Measurements from ENCODE around the gene CMKLR1.

The CMKLR1 gene

GRCh38 chr12:108299980-108300696, 39.0 kb downstream of the CMKLR1 start:
- DNase-seq (ENCODE audit: low read depth in 2 of 2): no peak

GRCh38 chr12:108299516-108299915, 39.6 kb downstream of the CMKLR1 start:
- no peak for DNase-seq (ENCODE audit: low read depth in 2 of 2)

- no peak for DNase-seq (ENCODE audit: low read depth in 2 of 2)
These were observed 40.3 kb downstream of the CMKLR1 start for GRCh38 chr12:108298761-108299275.

- no peak for DNase-seq (ENCODE audit: low read depth in 2 of 2)
These were observed 41.0 kb downstream of the CMKLR1 start for GRCh38 chr12:108297895-108298760.

GRCh38 chr12:108297424-108297823, 41.7 kb downstream of the CMKLR1 start:
- DNase-seq (ENCODE audit: low read depth in 2 of 2): no peak

- no peak for DNase-seq (ENCODE audit: low read depth in 2 of 2)
These were observed 42.2 kb downstream of the CMKLR1 start for GRCh38 chr12:108296945-108297344.

- DNase-seq (ENCODE audit: low read depth in 2 of 2): no peak
These were observed 43.5 kb downstream of the CMKLR1 start for GRCh38 chr12:108295641-108296040.

GRCh38 chr12:108289350-108290161, 49.6 kb downstream of the CMKLR1 start:
- DNase-seq (ENCODE audit: low read depth in 2 of 2): no peak

GRCh38 chr12:108287227-108287626, 51.9 kb downstream of the CMKLR1 start:
- no peak for DNase-seq (ENCODE audit: low read depth in 2 of 2)

GRCh38 chr12:108285016-108285415, 54.1 kb downstream of the CMKLR1 start:
- DNase-seq (ENCODE audit: low read depth in 2 of 2): no peak

GRCh38 chr12:108284163-108284562, 54.9 kb downstream of the CMKLR1 start:
- DNase-seq (ENCODE audit: low read depth in 2 of 2): no peak

- DNase-seq (ENCODE audit: low read depth in 2 of 2): no peak
These were observed 56.4 kb downstream of the CMKLR1 start for GRCh38 chr12:108282676-108283075.

GRCh38 chr12:108282160-108282559, 57.0 kb downstream of the CMKLR1 start:
- no peak for DNase-seq (ENCODE audit: low read depth in 2 of 2)

GRCh38 chr12:108277613-108278012, 61.5 kb downstream of the CMKLR1 start:
- no peak for DNase-seq (ENCODE audit: low read depth in 2 of 2)

- DNase-seq (ENCODE audit: low read depth in 2 of 2): no peak
These were observed 65.9 kb downstream of the CMKLR1 start for GRCh38 chr12:108273217-108273616.

GRCh38 chr12:108271951-108272872, 66.9 kb downstream of the CMKLR1 start:
- no peak for DNase-seq (ENCODE audit: low read depth in 2 of 2)

GRCh38 chr12:108270849-108271143, 68.3 kb downstream of the CMKLR1 start:
- no peak for DNase-seq (ENCODE audit: low read depth in 2 of 2)

- DNase-seq (ENCODE audit: low read depth in 2 of 2): no peak
These were observed 68.9 kb downstream of the CMKLR1 start for GRCh38 chr12:108270035-108270848.

GRCh38 chr12:108269224-108269623, 69.9 kb downstream of the CMKLR1 start:
- no peak for DNase-seq (ENCODE audit: low read depth in 2 of 2)

GRCh38 chr12:108268397-108268796, 70.7 kb downstream of the CMKLR1 start:
- DNase-seq (ENCODE audit: low read depth in 2 of 2): no peak

All from stimulated activated CD4-positive, alpha-beta T cell treated with anti-CD3 and anti-CD28 coated beads, Interleukin-1b, Interleukin-23, amount 100 ng/mL, for 4 hours (primary cell).